HG02973 (cell line): ENCODE data around the gene IGSF21.

Experiments used
- ATAC-seq: cut with Tn5 transposase; IDR thresholded peaks from one replicate; pipeline ENCODE4 v1.9.1; 2021; ENCODE audit warnings: moderate library complexity; ENCODE audit not compliant: unreplicated experiment

Gene IGSF21

GRCh38 chr1:18253093-18253492, 145.5 kb downstream of the IGSF21 start:
- ATAC-seq, result no peak

- ATAC-seq, result no peak
These were observed 149.0 kb downstream of the IGSF21 start for GRCh38 chr1:18256282-18257235.

- no peak for ATAC-seq
These were observed 150.2 kb downstream of the IGSF21 start for GRCh38 chr1:18257778-18258177.

- ATAC-seq, result no peak
These were observed 154.3 kb downstream of the IGSF21 start for GRCh38 chr1:18261891-18262290.

- ATAC-seq, result no peak
These were observed 155.1 kb downstream of the IGSF21 start for GRCh38 chr1:18262726-18263125.

GRCh38 chr1:18263547-18264120, 156.0 kb downstream of the IGSF21 start:
- no peak for ATAC-seq

GRCh38 chr1:18264450-18265039, 156.9 kb downstream of the IGSF21 start:
- ATAC-seq, result no peak

- no peak for ATAC-seq
These were observed 158.0 kb downstream of the IGSF21 start for GRCh38 chr1:18265641-18266040.

GRCh38 chr1:18266391-18266790, 158.8 kb downstream of the IGSF21 start:
- ATAC-seq, result no peak

GRCh38 chr1:18271336-18271735, 163.7 kb downstream of the IGSF21 start:
- no peak for ATAC-seq

GRCh38 chr1:18278946-18279345, 171.3 kb downstream of the IGSF21 start:
- ATAC-seq, result no peak

GRCh38 chr1:18279351-18280074, 171.9 kb downstream of the IGSF21 start:
- no peak for ATAC-seq

GRCh38 chr1:18280956-18281355, 173.4 kb downstream of the IGSF21 start:
- ATAC-seq, result no peak

GRCh38 chr1:18282851-18283600, 175.4 kb downstream of the IGSF21 start:
- ATAC-seq, result no peak

- no peak for ATAC-seq
These were observed 176.2 kb downstream of the IGSF21 start for GRCh38 chr1:18283601-18284385.

- ATAC-seq, result no peak
These were observed 177.4 kb downstream of the IGSF21 start for GRCh38 chr1:18284805-18285537.

GRCh38 chr1:18285538-18285924, 177.9 kb downstream of the IGSF21 start:
- ATAC-seq, result no peak

- no peak for ATAC-seq
These were observed 181.1 kb downstream of the IGSF21 start for GRCh38 chr1:18288722-18289121.

- no peak for ATAC-seq
These were observed 182.0 kb downstream of the IGSF21 start for GRCh38 chr1:18289597-18289996.
